ENCODE data around the gene IFNGR1.

The IFNGR1 gene

GRCh38 chr6:137235686-137236085 is 16.5 kb upstream of the IFNGR1 start:
- H3K4me1 ChIP-seq (ENCODE audit: low read depth, poor library complexity, severe bottlenecking) = peaks cover 16% of the 10 kb centered on the region
- no peak overlapping the region for H2AFZ ChIP-seq (ENCODE audit: low read depth)
- no peaks in the 10 kb centered on the region for H3K27me3 ChIP-seq (ENCODE audit: insufficient read depth, low read depth)
- H3K36me3 ChIP-seq (ENCODE audit: insufficient read depth) = no peaks in the 10 kb centered on the region
- H4K20me1 ChIP-seq (ENCODE audit: insufficient read depth) = no peaks in the 10 kb centered on the region
- H3K4me2 ChIP-seq = no peak overlapping the region
- no peak for TF ChIP-seq CTCF (conservative IDR thresholded peaks at IDR 0.05; ENCODE audit: low read depth, low read length)
- H3K4me3 ChIP-seq (IDR thresholded peaks at IDR 0.05; ENCODE audit: insufficient read depth, low read depth, low read length) = no peak overlapping the region
- no peak overlapping the region for H3K27ac ChIP-seq
- no peak overlapping the region for H3K9ac ChIP-seq
- no peaks in the 10 kb centered on the region for H3K79me2 ChIP-seq (ENCODE audit: insufficient read depth, low read depth)

GRCh38 chr6:137233911-137234863 is 15.0 kb upstream of the IFNGR1 start:
- peaks cover 6% of the 10 kb centered on the region for H3K4me1 ChIP-seq (ENCODE audit: low read depth, poor library complexity, severe bottlenecking)
- H3K27ac ChIP-seq = no peak overlapping the region
- H3K79me2 ChIP-seq (ENCODE audit: insufficient read depth, low read depth) = no peaks in the 10 kb centered on the region
- H3K9ac ChIP-seq = no peak overlapping the region
- TF ChIP-seq CTCF (conservative IDR thresholded peaks at IDR 0.05; ENCODE audit: low read depth, low read length) = no peak
- H3K4me3 ChIP-seq (IDR thresholded peaks at IDR 0.05; ENCODE audit: insufficient read depth, low read depth, low read length) = no peak overlapping the region
- H3K27me3 ChIP-seq (ENCODE audit: insufficient read depth, low read depth) = no peaks in the 10 kb centered on the region
- no peaks in the 10 kb centered on the region for H3K36me3 ChIP-seq (ENCODE audit: insufficient read depth)
- H3K4me2 ChIP-seq = no peak overlapping the region
- H4K20me1 ChIP-seq (ENCODE audit: insufficient read depth) = no peaks in the 10 kb centered on the region
- no peak overlapping the region for H2AFZ ChIP-seq (ENCODE audit: low read depth)

GRCh38 chr6:137231895-137232294 is 12.7 kb upstream of the IFNGR1 start:
- H3K9ac ChIP-seq = no peak overlapping the region
- no peaks in the 10 kb centered on the region for H3K36me3 ChIP-seq (ENCODE audit: insufficient read depth)
- no peak overlapping the region for H3K27ac ChIP-seq
- H2AFZ ChIP-seq (ENCODE audit: low read depth) = no peak overlapping the region
- H3K4me1 ChIP-seq (ENCODE audit: low read depth, poor library complexity, severe bottlenecking) = peaks cover 16% of the 10 kb centered on the region
- no peaks in the 10 kb centered on the region; the same call in 1 of the 2 replicates for H3K27me3 ChIP-seq (ENCODE audit: insufficient read depth, low read depth)
- no peak for TF ChIP-seq CTCF (conservative IDR thresholded peaks at IDR 0.05; ENCODE audit: low read depth, low read length)
- no peaks in the 10 kb centered on the region for H3K79me2 ChIP-seq (ENCODE audit: insufficient read depth, low read depth)
- no peak overlapping the region for H3K4me3 ChIP-seq (IDR thresholded peaks at IDR 0.05; ENCODE audit: insufficient read depth, low read depth, low read length)
- no peak overlapping the region for H3K4me2 ChIP-seq
- no peaks in the 10 kb centered on the region for H4K20me1 ChIP-seq (ENCODE audit: insufficient read depth)

GRCh38 chr6:137230956-137231555 is 11.9 kb upstream of the IFNGR1 start:
- Histone ChIP-seq H3K9ac (no peak overlapping the region), H4K20me1 (ENCODE audit: insufficient read depth) (no peaks in the 10 kb centered on the region), H3K36me3 (ENCODE audit: insufficient read depth) (no peaks in the 10 kb centered on the region), H3K4me1 (ENCODE audit: low read depth, poor library complexity, severe bottlenecking) (peaks cover 16% of the 10 kb centered on the region), H3K4me2 (no peak overlapping the region), H3K79me2 (ENCODE audit: insufficient read depth, low read depth) (no peaks in the 10 kb centered on the region), H3K4me3 (IDR thresholded peaks at IDR 0.05; ENCODE audit: insufficient read depth, low read depth, low read length) (no peak overlapping the region), H3K27me3 (ENCODE audit: insufficient read depth, low read depth) (no peaks in the 10 kb centered on the region; the same call in 1 of the 2 replicates), H3K27ac (no peak overlapping the region), H2AFZ (ENCODE audit: low read depth) (no peak overlapping the region)
- TF ChIP-seq CTCF (conservative IDR thresholded peaks at IDR 0.05; ENCODE audit: low read depth, low read length) = no peak

Measured in KMS-11 (cell line).